ENCODE results near the gene XRN1. TPM values are rescaled to one million over a fixed set of nuclear protein-coding genes. Genes with fewer than 3 reads are reported as not detected.

The XRN1 gene
- total RNA-seq, 5 donors from 2014 or later (not counting 1 experiment from before 2014, with no cell fraction given): 67.8 to 118 (median 84.0) TPM

GRCh38 chr3:142275856-142276255 lies 172.0 kb downstream of the XRN1 start:
- H3K27ac Mint-ChIP-seq: peak overlapping the region; percentile 39 to 50
- Histone ChIP-seq H3K27me3 (replicated peaks in 1 of 2; ENCODE audit: control insufficient read depth in 2 of 2, extremely low read depth in 1 of 2, insufficient read depth in 2 of 2, low read length in 1 of 2) (no peaks in the 10 kb centered on the region), H3K36me3 (ENCODE audit: control insufficient read depth in 2 of 2, extremely low read depth in 1 of 2, insufficient read depth in 1 of 2, low read length in 1 of 2) (no peaks in the 10 kb centered on the region), H3K9me3 (no peaks in the 10 kb centered on the region), H3K4me1 (ENCODE audit: control insufficient read depth in 1 of 2, extremely low read depth in 1 of 2, insufficient read depth in 2 of 2, low read length in 2 of 2) (peaks cover 0 to 24% of the 10 kb centered on the region in 2 experiments), H3K27ac (ENCODE audit: low read length) (no peak overlapping the region), H3K4me3 (ENCODE audit: control insufficient read depth in 1 of 2, extremely low read depth in 1 of 2, low read length in 1 of 2) (no peak overlapping the region)
- no peak for ATAC-seq (replicated peaks in 1 of 4)
- CTCF ChIA-PET: no interaction called here
- POLR2A ChIA-PET: no interaction called here
- H3K4me1 Mint-ChIP-seq: peaks cover under 1 to 21% (median 16%) of the 10 kb centered on the region in 3 donors
- H3K36me3 Mint-ChIP-seq: no peaks in the 10 kb centered on the region
- DNase-seq: no peak
- 90% methylated on average over 1 of the region's 2 CpGs for WGBS (ENCODE audit: insufficient coverage)
- no peaks in the 10 kb centered on the region for H3K27me3 Mint-ChIP-seq
- H3K9me3 Mint-ChIP-seq: no peaks in the 10 kb centered on the region
- no peak overlapping the region for H3K4me3 Mint-ChIP-seq

GRCh38 chr3:142274908-142275307 lies 172.9 kb downstream of the XRN1 start:
- Histone ChIP-seq H3K4me1 (ENCODE audit: control insufficient read depth in 1 of 2, extremely low read depth in 1 of 2, insufficient read depth in 2 of 2, low read length in 2 of 2) (peaks cover 0 to 32% of the 10 kb centered on the region in 2 experiments), H3K36me3 (ENCODE audit: control insufficient read depth in 2 of 2, extremely low read depth in 1 of 2, insufficient read depth in 1 of 2, low read length in 1 of 2) (no peaks in the 10 kb centered on the region), H3K9me3 (no peaks in the 10 kb centered on the region), H3K27ac (ENCODE audit: low read length) (no peak overlapping the region), H3K4me3 (ENCODE audit: control insufficient read depth in 1 of 2, extremely low read depth in 1 of 2, low read length in 1 of 2) (no peak overlapping the region), H3K27me3 (replicated peaks in 1 of 2; ENCODE audit: control insufficient read depth in 2 of 2, extremely low read depth in 1 of 2, insufficient read depth in 2 of 2, low read length in 1 of 2) (no peaks in the 10 kb centered on the region)
- DNase-seq (no peak), ATAC-seq (replicated peaks in 1 of 4) (no peak)
- Mint-ChIP-seq H3K27me3 (no peaks in the 10 kb centered on the region), H3K4me1 (peaks cover 7 to 27% (median 25%) of the 10 kb centered on the region in 3 donors), H3K27ac (no peak overlapping the region), H3K9me3 (no peaks in the 10 kb centered on the region), H3K4me3 (no peak overlapping the region), H3K36me3 (no peaks in the 10 kb centered on the region)
- ChIA-PET CTCF (interaction anchor here (0.6 to 0.7 kb wide), 4 partner anchors 69 to 809 kb away, joined by 3 to 5 read pairs (median 3); no protein-coding TSS in a partner anchor), POLR2A (no interaction called here)
- no CpG with 5 or more reads among the region's 1 CpG for WGBS (ENCODE audit: insufficient coverage)

GRCh38 chr3:142273501-142273900 lies 174.3 kb downstream of the XRN1 start:
- no peaks in the 10 kb centered on the region for H3K27me3 Mint-ChIP-seq
- POLR2A ChIA-PET: no interaction called here
- peaks cover 7 to 33% (median 28%) of the 10 kb centered on the region in 3 donors for H3K4me1 Mint-ChIP-seq
- no peak overlapping the region for H3K27ac ChIP-seq (ENCODE audit: low read length)
- H3K27ac Mint-ChIP-seq: no peak overlapping the region
- no peaks in the 10 kb centered on the region for H3K27me3 ChIP-seq (replicated peaks in 1 of 2; ENCODE audit: control insufficient read depth in 2 of 2, extremely low read depth in 1 of 2, insufficient read depth in 2 of 2, low read length in 1 of 2)
- no peak overlapping the region for H3K4me3 ChIP-seq (ENCODE audit: control insufficient read depth in 1 of 2, extremely low read depth in 1 of 2, low read length in 1 of 2)
- H3K9me3 Mint-ChIP-seq: no peaks in the 10 kb centered on the region
- CTCF ChIA-PET: no interaction called here
- H3K4me1 ChIP-seq (ENCODE audit: control insufficient read depth in 1 of 2, extremely low read depth in 1 of 2, insufficient read depth in 2 of 2, low read length in 2 of 2): peaks cover 0 to 27% of the 10 kb centered on the region in 2 experiments
- no peak for DNase-seq
- no peak for ATAC-seq (replicated peaks in 1 of 4)
- no peaks in the 10 kb centered on the region for H3K9me3 ChIP-seq
- H3K4me3 Mint-ChIP-seq: no peak overlapping the region
- no peaks in the 10 kb centered on the region for H3K36me3 ChIP-seq (ENCODE audit: control insufficient read depth in 2 of 2, extremely low read depth in 1 of 2, insufficient read depth in 1 of 2, low read length in 1 of 2)
- H3K36me3 Mint-ChIP-seq: no peaks in the 10 kb centered on the region

- no peak overlapping the region for H3K27ac Mint-ChIP-seq
- no peaks in the 10 kb centered on the region for H3K9me3 Mint-ChIP-seq
- H3K4me1 ChIP-seq (ENCODE audit: control insufficient read depth in 1 of 2, extremely low read depth in 1 of 2, insufficient read depth in 2 of 2, low read length in 2 of 2): peaks cover 0 to 27% of the 10 kb centered on the region in 2 experiments
- WGBS (ENCODE audit: insufficient coverage): 100% methylated on average over 1 of the region's 8 CpGs
- no peaks in the 10 kb centered on the region for H3K27me3 ChIP-seq (replicated peaks in 1 of 2; ENCODE audit: control insufficient read depth in 2 of 2, extremely low read depth in 1 of 2, insufficient read depth in 2 of 2, low read length in 1 of 2)
- no peak overlapping the region for H3K4me3 ChIP-seq (ENCODE audit: control insufficient read depth in 1 of 2, extremely low read depth in 1 of 2, low read length in 1 of 2)
- ATAC-seq (replicated peaks in 1 of 4) (no peak), DNase-seq (no peak)
- ChIA-PET POLR2A (no interaction called here), CTCF (no interaction called here)
- H3K4me3 Mint-ChIP-seq: no peak overlapping the region
- H3K27me3 Mint-ChIP-seq: no peaks in the 10 kb centered on the region
- no peaks in the 10 kb centered on the region for H3K9me3 ChIP-seq
- no peaks in the 10 kb centered on the region for H3K36me3 ChIP-seq (ENCODE audit: control insufficient read depth in 2 of 2, extremely low read depth in 1 of 2, insufficient read depth in 1 of 2, low read length in 1 of 2)
- peaks cover 7 to 35% (median 28%) of the 10 kb centered on the region in 3 donors for H3K4me1 Mint-ChIP-seq
- no peaks in the 10 kb centered on the region for H3K36me3 Mint-ChIP-seq
- no peak overlapping the region for H3K27ac ChIP-seq (ENCODE audit: low read length)
Measured at GRCh38 chr3:142272200-142272891, 175.5 kb downstream of the XRN1 start.

GRCh38 chr3:142270407-142270806 lies 177.4 kb downstream of the XRN1 start:
- Histone ChIP-seq H3K27ac (ENCODE audit: low read length) (peak overlapping the region; percentile 40), H3K9me3 (no peaks in the 10 kb centered on the region), H3K36me3 (ENCODE audit: control insufficient read depth in 2 of 2, extremely low read depth in 1 of 2, insufficient read depth in 1 of 2, low read length in 1 of 2) (no peaks in the 10 kb centered on the region), H3K4me3 (ENCODE audit: control insufficient read depth in 1 of 2, extremely low read depth in 1 of 2, low read length in 1 of 2) (no peak overlapping the region), H3K27me3 (replicated peaks in 1 of 2; ENCODE audit: control insufficient read depth in 2 of 2, extremely low read depth in 1 of 2, insufficient read depth in 2 of 2, low read length in 1 of 2) (no peaks in the 10 kb centered on the region), H3K4me1 (ENCODE audit: control insufficient read depth in 1 of 2, extremely low read depth in 1 of 2, insufficient read depth in 2 of 2, low read length in 2 of 2) (peaks cover 0 to 23% of the 10 kb centered on the region in 2 experiments)
- peak overlapping the region; percentile 40 to 72 for H3K27ac Mint-ChIP-seq
- peak overlapping the region in 1 of 3 donors; percentile 45 for H3K4me3 Mint-ChIP-seq
- no peaks in the 10 kb centered on the region for H3K36me3 Mint-ChIP-seq
- DNase-seq: peak in 28 of 35 experiments; percentile 4 to 67 (median 20)
- ChIA-PET CTCF (interaction anchor here (0.6 to 1.6 kb wide), 3 partner anchors 10 to 249 kb away, joined by 3 to 6 read pairs (median 4); no protein-coding TSS in a partner anchor), POLR2A (no interaction called here)
- no peaks in the 10 kb centered on the region for H3K9me3 Mint-ChIP-seq
- peak; percentile 68 to 94 (median 80) for ATAC-seq (replicated peaks in 1 of 4)
- no peaks in the 10 kb centered on the region for H3K27me3 Mint-ChIP-seq
- WGBS (ENCODE audit: insufficient coverage): 61% methylated on average over 2 of the region's 3 CpGs
- H3K4me1 Mint-ChIP-seq: peaks cover 7 to 28% (median 21%) of the 10 kb centered on the region in 3 donors

- Mint-ChIP-seq H3K27ac (peak overlapping the region in 1 of 2 donors; percentile 40), H3K36me3 (no peaks in the 10 kb centered on the region), H3K4me1 (peaks cover 7 to 23% (median 17%) of the 10 kb centered on the region in 3 donors), H3K4me3 (no peak overlapping the region), H3K27me3 (no peaks in the 10 kb centered on the region), H3K9me3 (no peaks in the 10 kb centered on the region)
- WGBS (ENCODE audit: insufficient coverage): no CpG with 5 or more reads among the region's 1 CpG
- ATAC-seq (replicated peaks in 1 of 4): peak in 1 of 4 experiments; percentile 13
- DNase-seq: peak in 1 of 35 experiments; percentile 37
- H3K27me3 ChIP-seq (replicated peaks in 1 of 2; ENCODE audit: control insufficient read depth in 2 of 2, extremely low read depth in 1 of 2, insufficient read depth in 2 of 2, low read length in 1 of 2): no peaks in the 10 kb centered on the region
- peak overlapping the region; percentile 40 for H3K27ac ChIP-seq (ENCODE audit: low read length)
- H3K9me3 ChIP-seq: no peaks in the 10 kb centered on the region
- H3K4me1 ChIP-seq (ENCODE audit: control insufficient read depth in 1 of 2, extremely low read depth in 1 of 2, insufficient read depth in 2 of 2, low read length in 2 of 2): peaks cover 0 to 17% of the 10 kb centered on the region in 2 experiments
- no peaks in the 10 kb centered on the region for H3K36me3 ChIP-seq (ENCODE audit: control insufficient read depth in 2 of 2, extremely low read depth in 1 of 2, insufficient read depth in 1 of 2, low read length in 1 of 2)
- ChIA-PET POLR2A (no interaction called here), CTCF (interaction anchor here in 1 of 2 donors (1.1 to 1.6 kb wide), 2 partner anchors 10 to 89 kb away, joined by 4 to 6 read pairs; no protein-coding TSS in a partner anchor)
- no peak overlapping the region for H3K4me3 ChIP-seq (ENCODE audit: control insufficient read depth in 1 of 2, extremely low read depth in 1 of 2, low read length in 1 of 2)
Measured at GRCh38 chr3:142269767-142270166, 178.1 kb downstream of the XRN1 start.

Data from T-cell (primary cell).